Measurements from ENCODE around the gene FASN. TPM values are rescaled to one million over a fixed set of nuclear protein-coding genes. Genes with fewer than 3 reads are reported as not detected.

Gene FASN
- total RNA-seq, 1 experiment from 2014 or later = 90.9 TPM

Other genes starting within 250 kb of the FASN start
- gene P4HB, start 237.7 kb downstream of the FASN start, total RNA-seq (2014; rRNA removed; shearing (Covaris generic)) = 1,409 and 1,513 TPM in 2 replicates
- 124 and 207 TPM in 2 replicates for gene ARHGDIA, start 226.9 kb downstream of the FASN start, total RNA-seq (2014; rRNA removed; shearing (Covaris generic))
- gene ALYREF, start 206.7 kb downstream of the FASN start, total RNA-seq (2014; rRNA removed; shearing (Covaris generic)) = 184 and 197 TPM in 2 replicates
- 201 and 233 TPM in 2 replicates for gene ANAPC11, start 206.5 kb downstream of the FASN start, total RNA-seq (2014; rRNA removed; shearing (Covaris generic))
- gene NPB, start 196.0 kb downstream of the FASN start, total RNA-seq (2014; rRNA removed; shearing (Covaris generic)) = 0.44 and 0.59 TPM in 2 replicates
- 36.0 and 43.4 TPM in 2 replicates for gene PCYT2, start 186.8 kb downstream of the FASN start, total RNA-seq (2014; rRNA removed; shearing (Covaris generic))
- gene SIRT7, start 180.1 kb downstream of the FASN start, total RNA-seq (2014; rRNA removed; shearing (Covaris generic)) = 13.5 and 22.0 TPM in 2 replicates
- 8.1 and 15.1 TPM in 2 replicates for gene MAFG, start 170.5 kb downstream of the FASN start, total RNA-seq (2014; rRNA removed; shearing (Covaris generic))
- 57.5 and 80.8 TPM in 2 replicates for gene PYCR1, start 160.9 kb downstream of the FASN start, total RNA-seq (2014; rRNA removed; shearing (Covaris generic))
- not detected in 2 replicates for gene MYADML2, start 151.0 kb downstream of the FASN start, total RNA-seq (2014; rRNA removed; shearing (Covaris generic))
- gene NOTUM, start 137.0 kb downstream of the FASN start, total RNA-seq (2014; rRNA removed; shearing (Covaris generic)) = 3.0 and 3.2 TPM in 2 replicates
- gene ASPSCR1, start 120.6 kb downstream of the FASN start, total RNA-seq (2014; rRNA removed; shearing (Covaris generic)) = 27.4 and 33.0 TPM in 2 replicates
- 121 and 155 TPM in 2 replicates for gene CENPX, start 75.4 kb downstream of the FASN start, total RNA-seq (2014; rRNA removed; shearing (Covaris generic))
- gene LRRC45, start 74.9 kb downstream of the FASN start, total RNA-seq (2014; rRNA removed; shearing (Covaris generic)) = 6.2 and 20.8 TPM in 2 replicates
- 16.4 and 19.8 TPM in 2 replicates for gene RAC3, start 66.6 kb downstream of the FASN start, total RNA-seq (2014; rRNA removed; shearing (Covaris generic))
- gene DCXR, start 60.5 kb downstream of the FASN start, total RNA-seq (2014; rRNA removed; shearing (Covaris generic)) = 81.6 and 117 TPM in 2 replicates
- 8.4 and 18.6 TPM in 2 replicates for gene RFNG, start 46.4 kb downstream of the FASN start, total RNA-seq (2014; rRNA removed; shearing (Covaris generic))
- gene GPS1, start 46.3 kb downstream of the FASN start, total RNA-seq (2014; rRNA removed; shearing (Covaris generic)) = 136 and 137 TPM in 2 replicates
- gene DUS1L, start 32.4 kb downstream of the FASN start, total RNA-seq (2014; rRNA removed; shearing (Covaris generic)) = 50.9 and 72.4 TPM in 2 replicates
- 0.91 and 3.4 TPM in 2 replicates for gene CCDC57, start 114.6 kb upstream of the FASN start, total RNA-seq (2014; rRNA removed; shearing (Covaris generic))
- gene SLC16A3, start 130.8 kb upstream of the FASN start, total RNA-seq (2014; rRNA removed; shearing (Covaris generic)) = 48.1 and 84.8 TPM in 2 replicates
- gene CSNK1D, start 175.5 kb upstream of the FASN start, total RNA-seq (2014; rRNA removed; shearing (Covaris generic)) = 41.6 and 43.7 TPM in 2 replicates
- not detected in 2 replicates for gene CD7, start 219.4 kb upstream of the FASN start, total RNA-seq (2014; rRNA removed; shearing (Covaris generic))
- 30.2 and 41.0 TPM in 2 replicates for gene SECTM1, start 235.5 kb upstream of the FASN start, total RNA-seq (2014; rRNA removed; shearing (Covaris generic))